Gastrocnemius medialis (tissue), 4 donors: ENCODE measurements around the gene AFF3.

ENCODE experiments used
- POLR2A ChIP-seq, 2 donors: fragments of 450-650 bp; IDR thresholded peaks; one replicate each; pipeline ENCODE4 v1.6.1; 2017; ENCODE audit warnings: antibody characterized with exemption in 2 of 2, mild to moderate bottlenecking in 2 of 2, moderate library complexity in 2 of 2
- TF ChIP-seq, protein P1 (sequence below), 5 experiments: fragments of 450-650 bp in 3 of 5; fragments of 200-600 bp in 2 of 5; sonication (generic) in 2 of 5; IDR thresholded peaks in 4 of 5; conservative IDR thresholded peaks in 1 of 5; 1 replicate in 4 of 5; 2 replicates in 1 of 5; pipeline ENCODE4 v1.5.1; 2016 to 2019; ENCODE audit warnings: antibody characterized with exemption in 5 of 5, mild to moderate bottlenecking in 3 of 5, moderate library complexity in 3 of 5

DNA sequence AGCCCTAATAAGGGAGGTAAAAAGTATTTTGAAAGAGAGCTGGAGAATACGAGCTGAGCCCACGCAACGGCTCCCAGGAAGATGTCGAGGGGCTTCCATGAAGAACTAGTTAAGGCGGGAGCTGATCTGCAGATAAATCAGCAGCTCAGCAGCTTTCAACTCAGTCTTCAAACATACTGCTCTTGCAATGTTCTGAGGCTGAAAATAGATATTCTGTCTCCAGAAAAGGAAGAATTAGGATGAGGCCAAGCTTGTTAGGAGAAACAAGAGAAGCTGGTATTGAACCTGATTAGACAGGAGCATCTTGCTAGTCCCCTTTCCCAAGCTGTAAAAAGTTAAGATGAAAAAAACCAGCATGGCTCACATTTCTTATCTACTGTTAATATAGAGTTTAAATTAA is 91.1 kb downstream of the AFF3 start:
- TF ChIP-seq, protein P1, sequence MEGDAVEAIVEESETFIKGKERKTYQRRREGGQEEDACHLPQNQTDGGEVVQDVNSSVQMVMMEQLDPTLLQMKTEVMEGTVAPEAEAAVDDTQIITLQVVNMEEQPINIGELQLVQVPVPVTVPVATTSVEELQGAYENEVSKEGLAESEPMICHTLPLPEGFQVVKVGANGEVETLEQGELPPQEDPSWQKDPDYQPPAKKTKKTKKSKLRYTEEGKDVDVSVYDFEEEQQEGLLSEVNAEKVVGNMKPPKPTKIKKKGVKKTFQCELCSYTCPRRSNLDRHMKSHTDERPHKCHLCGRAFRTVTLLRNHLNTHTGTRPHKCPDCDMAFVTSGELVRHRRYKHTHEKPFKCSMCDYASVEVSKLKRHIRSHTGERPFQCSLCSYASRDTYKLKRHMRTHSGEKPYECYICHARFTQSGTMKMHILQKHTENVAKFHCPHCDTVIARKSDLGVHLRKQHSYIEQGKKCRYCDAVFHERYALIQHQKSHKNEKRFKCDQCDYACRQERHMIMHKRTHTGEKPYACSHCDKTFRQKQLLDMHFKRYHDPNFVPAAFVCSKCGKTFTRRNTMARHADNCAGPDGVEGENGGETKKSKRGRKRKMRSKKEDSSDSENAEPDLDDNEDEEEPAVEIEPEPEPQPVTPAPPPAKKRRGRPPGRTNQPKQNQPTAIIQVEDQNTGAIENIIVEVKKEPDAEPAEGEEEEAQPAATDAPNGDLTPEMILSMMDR (IDR thresholded peaks at IDR 0.05 in 4 of 5, conservative IDR thresholded peaks at IDR 0.05 in 1 of 5), result no peak
- no peak for TF ChIP-seq POLR2A (IDR thresholded peaks at IDR 0.05)
